Esophagus squamous epithelium (tissue), 4 donors: ENCODE results near the gene COX19.

Experiments
- CTCF ChIP-seq, 6 experiments: fragments of 450-650 bp in 4 of 6; fragments of 200-600 bp in 2 of 6; sonication (generic) in 2 of 6; IDR thresholded peaks; one replicate each; pipeline ENCODE4 v1.5.1; 2016 to 2019; ENCODE audit warnings: antibody characterized with exemption in 6 of 6, mild to moderate bottlenecking in 4 of 6, moderate library complexity in 4 of 6
- POLR2A ChIP-seq, 4 donors: fragments of 450-650 bp; IDR thresholded peaks; one replicate each; pipeline ENCODE4 v1.6.1; 2017; ENCODE audit warnings: antibody characterized with exemption in 4 of 4, mild to moderate bottlenecking in 4 of 4, moderate library complexity in 3 of 4

- TF ChIP-seq CTCF (IDR thresholded peaks at IDR 0.05) = no peak
- no peak for TF ChIP-seq POLR2A (IDR thresholded peaks at IDR 0.05)
These were observed 9.2 kb upstream of the COX19 start for GRCh38 chr7:984361-985126.
